ENCODE results near the gene GET4.

DNA sequence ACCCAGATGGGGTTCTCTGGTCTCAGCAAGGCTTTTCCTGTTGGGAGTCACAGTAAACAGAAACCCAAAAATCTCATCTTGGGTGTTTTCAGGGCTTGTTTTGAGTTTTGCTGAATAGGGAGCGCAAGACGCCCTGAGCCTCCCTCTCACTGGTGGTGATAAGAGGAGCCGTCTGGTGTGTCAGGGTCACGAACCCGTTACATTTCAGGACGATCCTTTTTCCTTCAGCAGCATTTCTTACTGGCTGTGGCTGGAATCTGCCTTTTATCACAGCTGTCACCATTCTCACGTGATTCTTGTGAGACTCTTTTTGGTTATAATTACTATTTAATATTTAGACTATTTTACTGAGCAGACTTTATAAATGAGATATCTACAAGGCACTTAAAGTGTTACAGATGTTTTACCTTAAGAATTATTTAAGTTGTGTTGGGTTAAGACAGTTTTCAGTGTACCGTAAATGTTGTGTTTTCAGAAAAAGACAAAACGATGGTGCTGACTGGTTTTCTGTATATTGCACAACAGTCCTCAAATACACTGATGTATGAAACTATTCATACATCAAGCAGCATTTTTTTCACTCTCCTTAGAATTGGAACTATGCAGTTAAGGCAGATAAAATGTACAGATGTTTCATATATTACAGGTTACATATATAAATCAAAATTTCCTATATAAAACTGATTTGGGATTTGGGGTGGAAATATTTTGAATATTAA, 2.2 kb upstream of the GET4 start:
- TF ChIP-seq, protein P1, sequence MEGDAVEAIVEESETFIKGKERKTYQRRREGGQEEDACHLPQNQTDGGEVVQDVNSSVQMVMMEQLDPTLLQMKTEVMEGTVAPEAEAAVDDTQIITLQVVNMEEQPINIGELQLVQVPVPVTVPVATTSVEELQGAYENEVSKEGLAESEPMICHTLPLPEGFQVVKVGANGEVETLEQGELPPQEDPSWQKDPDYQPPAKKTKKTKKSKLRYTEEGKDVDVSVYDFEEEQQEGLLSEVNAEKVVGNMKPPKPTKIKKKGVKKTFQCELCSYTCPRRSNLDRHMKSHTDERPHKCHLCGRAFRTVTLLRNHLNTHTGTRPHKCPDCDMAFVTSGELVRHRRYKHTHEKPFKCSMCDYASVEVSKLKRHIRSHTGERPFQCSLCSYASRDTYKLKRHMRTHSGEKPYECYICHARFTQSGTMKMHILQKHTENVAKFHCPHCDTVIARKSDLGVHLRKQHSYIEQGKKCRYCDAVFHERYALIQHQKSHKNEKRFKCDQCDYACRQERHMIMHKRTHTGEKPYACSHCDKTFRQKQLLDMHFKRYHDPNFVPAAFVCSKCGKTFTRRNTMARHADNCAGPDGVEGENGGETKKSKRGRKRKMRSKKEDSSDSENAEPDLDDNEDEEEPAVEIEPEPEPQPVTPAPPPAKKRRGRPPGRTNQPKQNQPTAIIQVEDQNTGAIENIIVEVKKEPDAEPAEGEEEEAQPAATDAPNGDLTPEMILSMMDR (IDR thresholded peaks at IDR 0.05): no peak
- no peak for TF ChIP-seq ZFX (IDR thresholded peaks at IDR 0.05; ENCODE audit: borderline replicate concordance)

Measured in 22Rv1 (cell line).